GM12878 (cell line): ENCODE results near the gene CTAGE9. TPM values are rescaled to one million over a fixed set of nuclear protein-coding genes. Genes with fewer than 3 reads are reported as not detected.

Experiments
- ATAC-seq: fragments of 200-7000 bp; cut with Tn5 transposase; 3 replicates; pipeline ENCODE4 v1.9.1; 2020; ENCODE audit warnings: mild to moderate bottlenecking, moderate library complexity
- BruUV-seq: library from RNA; stranded (reverse); fragments of 400-500 nt; replicated peaks from 2 replicates; lab custom pipeline; 2021; lab: Mats Ljungman, UMichigan
- CTCF ChIA-PET: fragments of 300-600 bp; sonication (Branson Sonifier 250); formaldehyde crosslinking; extraction: SDS; loops from one replicate; lab custom pipeline; 2021; ENCODE audit warnings: inconsistent platforms; lab: Yijun Ruan, JAX
- POLR2A ChIA-PET: fragments of 350-600 bp; formaldehyde crosslinking; extraction: SDS; loops from one replicate; lab custom pipeline; 2021; ENCODE audit warnings: inconsistent platforms; lab: Charles Lee
- RAD21 ChIA-PET: fragments of 300-600 bp; sonication (Branson Sonifier 250); formaldehyde crosslinking; loops from one replicate; lab custom pipeline; 2023; ENCODE audit warnings: antibody characterized with exemption; ENCODE audit not compliant: unreplicated experiment; lab: Charles Lee
- SMC1A ChIA-PET: fragments of 300-600 bp; sonication (Branson Sonifier 250); formaldehyde crosslinking; loops from one replicate; lab custom pipeline; 2023; ENCODE audit not compliant: unreplicated experiment, uncharacterized antibody; lab: Charles Lee
- DNase-seq: peaks from one replicate; pipeline ENCODE4 v3.0.0-alpha.2; 2011; ENCODE audit warnings: low read depth, low spot score
- FAIRE-seq: peaks from 3 replicates; lab custom pipeline; 2011; peaks lifted over from hg19 to GRCh38; lab: Jason Lieb, UNC
- H2AFZ ChIP-seq: 2 replicates; pipeline ENCODE4 v1.6.0; 2011; ENCODE audit warnings: low read depth, low read length, control low read depth; ENCODE audit not compliant: control insufficient read depth
- H3K27ac ChIP-seq: 2 replicates; pipeline ENCODE4 v1.5.1; 2011; ENCODE audit warnings: control low read depth; ENCODE audit not compliant: control insufficient read depth, insufficient read depth
- H3K27me3 ChIP-seq, 2 experiments: replicated peaks in 1 of 2; 2 replicates each; pipeline versions ENCODE4 v1.6.0 to v1.6.1; 2011; ENCODE audit warnings: low read length in 1 of 2; ENCODE audit not compliant: control insufficient read depth in 2 of 2, insufficient read depth in 2 of 2
- H3K36me3 ChIP-seq, 2 experiments: 2 replicates each; pipeline ENCODE4 v1.5.1; 2011; ENCODE audit warnings: low read length in 1 of 2; ENCODE audit not compliant: control insufficient read depth in 2 of 2, insufficient read depth in 2 of 2
- H3K4me1 ChIP-seq: 2 replicates; pipeline ENCODE4 v1.6.1; 2011; ENCODE audit warnings: mild to moderate bottlenecking, low read length, moderate library complexity, mixed read lengths; ENCODE audit not compliant: control insufficient read depth, insufficient read depth
- H3K4me2 ChIP-seq: 2 replicates; pipeline ENCODE4 v1.6.0; 2011; ENCODE audit warnings: control low read depth; ENCODE audit not compliant: control insufficient read depth, insufficient read depth
- H3K4me3 ChIP-seq: fragments of 200-600 bp; sonication (generic); 2 replicates; pipeline ENCODE4 v1.5.1; 2016
- H3K79me2 ChIP-seq: 2 replicates; pipeline ENCODE4 v1.6.0; 2011; ENCODE audit warnings: low read length; ENCODE audit not compliant: control insufficient read depth, insufficient read depth
- H3K9ac ChIP-seq: 2 replicates; pipeline ENCODE4 v1.8.0; 2011; ENCODE audit warnings: low read length, control low read depth, mixed read lengths; ENCODE audit not compliant: control insufficient read depth, insufficient read depth
- H3K9me3 ChIP-seq: replicated peaks from 3 replicates; pipeline ENCODE4 v1.5.1; 2011; ENCODE audit warnings: mild to moderate bottlenecking, low read length; ENCODE audit not compliant: control insufficient read depth, insufficient read depth
- H4K20me1 ChIP-seq: 2 replicates; pipeline ENCODE4 v1.6.0; 2011; ENCODE audit not compliant: control insufficient read depth, insufficient read depth
- RCOR1 ChIP-seq: conservative IDR thresholded peaks from 2 replicates; pipeline ENCODE4 v1.6.1; 2012; ENCODE audit warnings: low read depth, low read length, improper control_type of control experiment
- TCF12 ChIP-seq: IDR thresholded peaks from 2 replicates; pipeline ENCODE4 v1.6.1; 2011; ENCODE audit warnings: low read depth, mild to moderate bottlenecking, low read length
- TCF7 ChIP-seq: IDR thresholded peaks from 2 replicates; pipeline ENCODE4 v1.6.1; 2014; ENCODE audit warnings: antibody characterized with exemption, borderline replicate concordance
- YY1 ChIP-seq: IDR thresholded peaks from 2 replicates; pipeline ENCODE4 v1.6.1; 2011; ENCODE audit warnings: low read depth, mild to moderate bottlenecking, low read length
- ZNF24 ChIP-seq: fragments of 450-650 bp; IDR thresholded peaks from 2 replicates; pipeline ENCODE4 v1.6.1; 2017; ENCODE audit warnings: antibody characterized with exemption, mild to moderate bottlenecking
- WGBS: methylation state at CpG from one replicate; pipeline ENCODE4 v1.1.6; 2016; ENCODE audit warnings: low lambda C conversion rate; ENCODE audit not compliant: insufficient replicate concordance, insufficient coverage; ENCODE audit errors: missing lambda C conversion rate; 5-methylcytosine and 5-hydroxymethylcytosine counted together
- in situ Hi-C: fragments of 300-500 bp; cut with MboI; formaldehyde crosslinking; loops from 9 replicates; pipeline ENCODE4 v1.14.3; 2018; ENCODE audit warnings: mixed read lengths
- intact Hi-C: fragments of 100-400 bp; cut with micrococcal nuclease; formaldehyde crosslinking; loops from one replicate; pipeline ENCODE4 v1.14.2; 2022; ENCODE audit not compliant: unreplicated experiment
- polyA plus RNA-seq, 11 experiments: library from polyadenylated mRNA; depleted of rRNA in 4 of 11; unstranded in 6 of 11; stranded (reverse) in 5 of 11; fragments of >200 nt; fragmentation: Nextera tagmentation in 4 of 11; fragmentation: Illumina TruSeq in 1 of 11; extraction: Ambion mirVana in 4 of 11; extraction: Trizol in 1 of 11; gene quantifications; 1 replicate in 1 of 11; 2 replicates in 10 of 11; pipeline versions ENCODE4 v1.2.1 to v1.2.3, GENCODE V29; 2011 to 2016; ENCODE audit warnings: inconsistent platforms in 2 of 11, missing spikeins in 2 of 11, low read depth in 1 of 11
- total RNA-seq, 4 experiments: library from RNA; depleted of rRNA in 3 of 4; stranded (reverse); fragments of >200 nt in 3 of 4; fragmentation: Illumina TruSeq in 1 of 4; extraction: Trizol in 1 of 4; gene quantifications; 2 replicates each; pipeline versions ENCODE4 v1.2.1 to v1.2.3, GENCODE V29; 2013 to 2021
- TF ChIP-seq, protein P1 (sequence below): fragments of 450-650 bp; IDR thresholded peaks from 2 replicates; pipeline ENCODE4 v1.6.1; 2017; ENCODE audit warnings: low read depth, mild to moderate bottlenecking, moderate library complexity
- TF ChIP-seq, protein P2 (sequence below): IDR thresholded peaks from 2 replicates; pipeline ENCODE4 v1.6.1; 2012; ENCODE audit warnings: mild to moderate bottlenecking, low read depth, low read length
- TF ChIP-seq, protein P3 (sequence below): IDR thresholded peaks from 2 replicates; pipeline ENCODE4 v1.6.1; 2011; ENCODE audit warnings: borderline replicate concordance, low read depth, mild to moderate bottlenecking, moderate library complexity, mixed read lengths, low read length; ENCODE audit not compliant: insufficient read depth; ENCODE audit errors: extremely low read length
- TF ChIP-seq, protein P4 (sequence below): fragments of 450-650 bp; IDR thresholded peaks from 2 replicates; pipeline ENCODE4 v1.6.1; 2018; ENCODE audit warnings: borderline replicate concordance, mild to moderate bottlenecking; ENCODE audit not compliant: partially characterized antibody

CTAGE9 gene
- total and polyA plus RNA-seq, 10 of the 15 experiments (the other 5 are each of a cell fraction or from before 2014, with no cell fraction given), result 0.06 TPM; not detected in 9

DNA sequence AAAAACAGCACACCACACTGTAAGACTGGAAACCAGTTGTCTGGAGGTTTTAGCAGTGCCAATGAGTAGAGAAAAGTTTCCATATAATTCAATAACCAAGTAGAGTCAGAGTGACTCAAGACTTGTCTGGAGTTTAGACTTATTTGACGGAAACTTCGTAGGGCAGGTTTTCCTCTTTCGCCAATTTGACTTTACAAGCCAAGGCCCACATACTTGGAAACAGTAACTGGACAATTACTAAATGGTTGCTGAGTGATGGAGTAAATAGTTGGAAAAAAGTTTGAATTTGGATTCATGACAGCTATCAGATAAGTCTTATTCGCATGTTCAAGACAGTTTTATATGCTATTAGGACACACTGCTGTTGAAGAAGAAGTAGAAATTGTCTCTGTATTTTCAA is 48.1 kb upstream of the CTAGE9 start:
- SMC1A ChIA-PET, result no interaction called here
- CTCF ChIA-PET, result no interaction called here
- Histone ChIP-seq H3K79me2 (no peaks in the 10 kb centered on the region), H3K9ac (no peak overlapping the region), H2AFZ (no peak overlapping the region), H3K27ac (no peak overlapping the region), H3K27me3 (no peaks in the 10 kb centered on the region), H3K36me3 (no peaks in the 10 kb centered on the region), H4K20me1 (no peaks in the 10 kb centered on the region), H3K4me2 (no peak overlapping the region), H3K4me3 (no peak overlapping the region), H3K9me3 (no peaks in the 10 kb centered on the region), H3K4me1 (no peaks in the 10 kb centered on the region)
- in situ Hi-C loops, result no loop called here
- no TSS peak for BruUV-seq
- WGBS, result 76% methylated on average over 4 of the region's 4 CpGs
- DNase-seq (no peak), FAIRE-seq (no peak), ATAC-seq (no peak)
- intact Hi-C loops, result no loop called here
- RAD21 ChIA-PET, result no interaction called here
- POLR2A ChIA-PET, result interaction anchor here (0.6 kb wide), 1 partner anchor 911 kb away, joined by 5 read pairs; no protein-coding TSS in a partner anchor
- TF ChIP-seq TCF12, result no peak

DNA sequence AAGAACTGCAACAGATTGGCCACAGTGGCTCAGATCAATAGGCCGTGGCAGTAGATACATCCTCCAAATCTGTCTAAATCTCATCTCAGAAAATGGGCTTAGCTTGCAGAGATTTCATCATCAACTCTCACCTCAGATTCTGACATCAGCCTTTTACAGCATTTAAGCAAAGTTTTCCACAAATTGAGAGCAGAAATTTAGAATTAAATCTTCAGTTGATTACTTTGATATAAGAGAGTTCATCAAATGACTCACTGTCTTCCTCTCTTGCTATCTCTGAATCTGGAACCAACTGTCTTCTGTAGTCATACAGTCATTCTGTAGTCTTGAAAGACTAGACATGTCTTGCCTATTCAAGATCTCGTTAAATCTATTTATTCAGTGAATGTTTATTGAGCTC is 45.2 kb upstream of the CTAGE9 start:
- ATAC-seq (no peak), FAIRE-seq (no peak), DNase-seq (no peak)
- Histone ChIP-seq H3K27me3 (no peaks in the 10 kb centered on the region), H3K79me2 (no peaks in the 10 kb centered on the region), H3K36me3 (no peaks in the 10 kb centered on the region), H2AFZ (no peak overlapping the region), H3K4me3 (no peak overlapping the region), H3K4me2 (no peak overlapping the region), H3K9me3 (no peaks in the 10 kb centered on the region), H3K27ac (no peak overlapping the region), H3K4me1 (no peaks in the 10 kb centered on the region), H4K20me1 (no peaks in the 10 kb centered on the region), H3K9ac (no peak overlapping the region)
- RAD21 ChIA-PET, result no interaction called here
- WGBS, result 47% methylated on average over 2 of the region's 2 CpGs
- POLR2A ChIA-PET, result no interaction called here
- SMC1A ChIA-PET, result no interaction called here
- intact Hi-C loops (no loop called here), in situ Hi-C loops (no loop called here)
- TF ChIP-seq, protein P1, sequence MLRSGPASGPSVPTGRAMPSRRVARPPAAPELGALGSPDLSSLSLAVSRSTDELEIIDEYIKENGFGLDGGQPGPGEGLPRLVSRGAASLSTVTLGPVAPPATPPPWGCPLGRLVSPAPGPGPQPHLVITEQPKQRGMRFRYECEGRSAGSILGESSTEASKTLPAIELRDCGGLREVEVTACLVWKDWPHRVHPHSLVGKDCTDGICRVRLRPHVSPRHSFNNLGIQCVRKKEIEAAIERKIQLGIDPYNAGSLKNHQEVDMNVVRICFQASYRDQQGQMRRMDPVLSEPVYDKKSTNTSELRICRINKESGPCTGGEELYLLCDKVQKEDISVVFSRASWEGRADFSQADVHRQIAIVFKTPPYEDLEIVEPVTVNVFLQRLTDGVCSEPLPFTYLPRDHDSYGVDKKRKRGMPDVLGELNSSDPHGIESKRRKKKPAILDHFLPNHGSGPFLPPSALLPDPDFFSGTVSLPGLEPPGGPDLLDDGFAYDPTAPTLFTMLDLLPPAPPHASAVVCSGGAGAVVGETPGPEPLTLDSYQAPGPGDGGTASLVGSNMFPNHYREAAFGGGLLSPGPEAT, result no peak
- TF ChIP-seq, protein P2, sequence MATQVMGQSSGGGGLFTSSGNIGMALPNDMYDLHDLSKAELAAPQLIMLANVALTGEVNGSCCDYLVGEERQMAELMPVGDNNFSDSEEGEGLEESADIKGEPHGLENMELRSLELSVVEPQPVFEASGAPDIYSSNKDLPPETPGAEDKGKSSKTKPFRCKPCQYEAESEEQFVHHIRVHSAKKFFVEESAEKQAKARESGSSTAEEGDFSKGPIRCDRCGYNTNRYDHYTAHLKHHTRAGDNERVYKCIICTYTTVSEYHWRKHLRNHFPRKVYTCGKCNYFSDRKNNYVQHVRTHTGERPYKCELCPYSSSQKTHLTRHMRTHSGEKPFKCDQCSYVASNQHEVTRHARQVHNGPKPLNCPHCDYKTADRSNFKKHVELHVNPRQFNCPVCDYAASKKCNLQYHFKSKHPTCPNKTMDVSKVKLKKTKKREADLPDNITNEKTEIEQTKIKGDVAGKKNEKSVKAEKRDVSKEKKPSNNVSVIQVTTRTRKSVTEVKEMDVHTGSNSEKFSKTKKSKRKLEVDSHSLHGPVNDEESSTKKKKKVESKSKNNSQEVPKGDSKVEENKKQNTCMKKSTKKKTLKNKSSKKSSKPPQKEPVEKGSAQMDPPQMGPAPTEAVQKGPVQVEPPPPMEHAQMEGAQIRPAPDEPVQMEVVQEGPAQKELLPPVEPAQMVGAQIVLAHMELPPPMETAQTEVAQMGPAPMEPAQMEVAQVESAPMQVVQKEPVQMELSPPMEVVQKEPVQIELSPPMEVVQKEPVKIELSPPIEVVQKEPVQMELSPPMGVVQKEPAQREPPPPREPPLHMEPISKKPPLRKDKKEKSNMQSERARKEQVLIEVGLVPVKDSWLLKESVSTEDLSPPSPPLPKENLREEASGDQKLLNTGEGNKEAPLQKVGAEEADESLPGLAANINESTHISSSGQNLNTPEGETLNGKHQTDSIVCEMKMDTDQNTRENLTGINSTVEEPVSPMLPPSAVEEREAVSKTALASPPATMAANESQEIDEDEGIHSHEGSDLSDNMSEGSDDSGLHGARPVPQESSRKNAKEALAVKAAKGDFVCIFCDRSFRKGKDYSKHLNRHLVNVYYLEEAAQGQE, result no peak
- TF ChIP-seq RCOR1, result no peak
- TF ChIP-seq ZNF24, result no peak
- no peak for TF ChIP-seq TCF7
- TF ChIP-seq, protein P3, sequence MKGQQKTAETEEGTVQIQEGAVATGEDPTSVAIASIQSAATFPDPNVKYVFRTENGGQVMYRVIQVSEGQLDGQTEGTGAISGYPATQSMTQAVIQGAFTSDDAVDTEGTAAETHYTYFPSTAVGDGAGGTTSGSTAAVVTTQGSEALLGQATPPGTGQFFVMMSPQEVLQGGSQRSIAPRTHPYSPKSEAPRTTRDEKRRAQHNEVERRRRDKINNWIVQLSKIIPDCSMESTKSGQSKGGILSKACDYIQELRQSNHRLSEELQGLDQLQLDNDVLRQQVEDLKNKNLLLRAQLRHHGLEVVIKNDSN, result no peak
- no peak for TF ChIP-seq YY1
- TF ChIP-seq, protein P4, sequence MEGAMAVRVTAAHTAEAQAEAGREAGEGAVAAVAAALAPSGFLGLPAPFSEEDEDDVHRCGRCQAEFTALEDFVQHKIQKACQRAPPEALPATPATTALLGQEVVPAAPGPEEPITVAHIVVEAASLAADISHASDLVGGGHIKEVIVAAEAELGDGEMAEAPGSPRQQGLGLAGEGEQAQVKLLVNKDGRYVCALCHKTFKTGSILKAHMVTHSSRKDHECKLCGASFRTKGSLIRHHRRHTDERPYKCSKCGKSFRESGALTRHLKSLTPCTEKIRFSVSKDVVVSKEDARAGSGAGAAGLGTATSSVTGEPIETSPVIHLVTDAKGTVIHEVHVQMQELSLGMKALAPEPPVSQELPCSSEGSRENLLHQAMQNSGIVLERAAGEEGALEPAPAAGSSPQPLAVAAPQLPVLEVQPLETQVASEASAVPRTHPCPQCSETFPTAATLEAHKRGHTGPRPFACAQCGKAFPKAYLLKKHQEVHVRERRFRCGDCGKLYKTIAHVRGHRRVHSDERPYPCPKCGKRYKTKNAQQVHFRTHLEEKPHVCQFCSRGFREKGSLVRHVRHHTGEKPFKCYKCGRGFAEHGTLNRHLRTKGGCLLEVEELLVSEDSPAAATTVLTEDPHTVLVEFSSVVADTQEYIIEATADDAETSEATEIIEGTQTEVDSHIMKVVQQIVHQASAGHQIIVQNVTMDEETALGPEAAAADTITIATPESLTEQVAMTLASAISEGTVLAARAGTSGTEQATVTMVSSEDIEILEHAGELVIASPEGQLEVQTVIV, result no peak
- CTCF ChIA-PET, result no interaction called here
- BruUV-seq, result no TSS peak
